SK-N-SH (cell line): Measurements from ENCODE around the gene TRIM67. TPM values are rescaled to one million over a fixed set of nuclear protein-coding genes. Genes with fewer than 3 reads are reported as not detected.

Source experiments
- CTCF ChIA-PET: fragments of 300-600, 350-600 bp; formaldehyde crosslinking; extraction: SDS; loops from one replicate; lab custom pipeline; 2021; lab: Yijun Ruan, JAX
- POLR2A ChIA-PET: fragments of 350-600 bp; sonication (Branson Sonifier 250); formaldehyde crosslinking; extraction: SDS; loops from one replicate; lab custom pipeline; 2020; ENCODE audit warnings: antibody characterized with exemption, inconsistent platforms; lab: Yijun Ruan, JAX
- DNase-seq: peaks from one replicate; pipeline ENCODE4 v3.0.0; 2012
- H2AFZ ChIP-seq: fragments of 200-600 bp; sonication (generic); 2 replicates; pipeline ENCODE4 v1.8.1; 2016; ENCODE audit warnings: antibody characterized with exemption, mild to moderate bottlenecking, low read depth
- H3F3A ChIP-seq: fragments of 200-600 bp; sonication (generic); replicated peaks from 2 replicates; pipeline ENCODE3; 2016; ENCODE audit warnings: antibody characterized with exemption, mild to moderate bottlenecking; ENCODE audit not compliant: insufficient read depth
- H3K27ac ChIP-seq, 2 experiments: fragments of 200-500 bp in 1 of 2; fragments of 200-600 bp in 1 of 2; sonication (Bioruptor generic) in 1 of 2; sonication (generic), shearing (Covaris generic) in 1 of 2; 2 replicates each; pipeline versions ENCODE4 v1.5.1 to v1.6.1; 2014 to 2016; ENCODE audit warnings: low read depth in 2 of 2, inconsistent platforms in 1 of 2, low read length in 1 of 2, mild to moderate bottlenecking in 1 of 2, mixed read lengths in 1 of 2
- H3K27me3 ChIP-seq: fragments of 200-600 bp; sonication (generic), shearing (Covaris generic); 2 replicates; pipeline ENCODE4 v1.6.1; 2016; ENCODE audit warnings: mixed run types; ENCODE audit not compliant: insufficient read depth
- H3K36me3 ChIP-seq, 2 experiments: fragments of 200-500 bp in 1 of 2; fragments of 200-600 bp in 1 of 2; sonication (Bioruptor generic) in 1 of 2; sonication (generic) in 1 of 2; replicated peaks in 1 of 2; 2 replicates each; pipeline versions ENCODE3 to v1.5.1; 2014 to 2016; ENCODE audit warnings: low read length in 1 of 2, mild to moderate bottlenecking in 1 of 2; ENCODE audit not compliant: insufficient read depth in 2 of 2, control insufficient read depth in 1 of 2
- H3K4me1 ChIP-seq, 2 experiments: fragments of 200-500 bp in 1 of 2; fragments of 200-600 bp in 1 of 2; sonication (Bioruptor generic) in 1 of 2; sonication (generic), shearing (Covaris generic) in 1 of 2; 2 replicates each; pipeline versions ENCODE4 v1.5.1 to v1.6.1; 2014 to 2016; ENCODE audit warnings: low read depth in 1 of 2, low read length in 1 of 2, mixed run types in 1 of 2; ENCODE audit not compliant: insufficient read depth in 2 of 2, control insufficient read depth in 1 of 2
- H3K4me2 ChIP-seq: fragments of 200-600 bp; sonication (generic), shearing (Covaris generic); 2 replicates; pipeline ENCODE4 v1.6.1; 2017; ENCODE audit warnings: mixed run types
- H3K4me3 ChIP-seq, 2 experiments: fragments of 200-500 bp in 1 of 2; fragments of 200-600 bp in 1 of 2; sonication (Bioruptor generic) in 1 of 2; sonication (generic), shearing (Covaris generic) in 1 of 2; 2 replicates each; pipeline versions ENCODE4 v1.5.1 to v1.8.1; 2014 to 2016; ENCODE audit warnings: low read depth in 2 of 2, inconsistent platforms in 1 of 2, low read length in 1 of 2, mild to moderate bottlenecking in 1 of 2, mixed read lengths in 1 of 2, moderate library complexity in 1 of 2
- H3K79me2 ChIP-seq: fragments of 200-600 bp; sonication (generic); 2 replicates; pipeline ENCODE4 v1.8.1; 2017; ENCODE audit warnings: mild to moderate bottlenecking; ENCODE audit not compliant: insufficient read depth
- H3K9ac ChIP-seq: fragments of 200-600 bp; sonication (generic); 2 replicates; pipeline ENCODE4 v1.6.1; 2017; ENCODE audit warnings: mixed run types
- H3K9me2 ChIP-seq: fragments of 200-600 bp; sonication (generic); 2 replicates; pipeline ENCODE4 v1.6.1; 2017; ENCODE audit warnings: mixed run types
- H3K9me3 ChIP-seq: fragments of 200-600 bp; sonication (generic); 2 replicates; pipeline ENCODE4 v1.6.1; 2017; ENCODE audit warnings: mixed run types, mild to moderate bottlenecking, moderate library complexity
- H4K20me1 ChIP-seq: fragments of 200-600 bp; sonication (generic); 2 replicates; pipeline ENCODE4 v1.6.1; 2017; ENCODE audit warnings: mild to moderate bottlenecking, mixed run types; ENCODE audit not compliant: insufficient read depth
- CHD2 ChIP-seq: fragments of 150-350 bp; IDR thresholded peaks from 2 replicates; pipeline ENCODE4 v1.6.1; 2018; ENCODE audit warnings: low read length; ENCODE audit not compliant: partially characterized antibody
- ELF1 ChIP-seq: IDR thresholded peaks from 2 replicates; pipeline ENCODE4 v1.4.0; 2012
- EP300 ChIP-seq, 2 experiments: IDR thresholded peaks; 2 replicates each; pipeline versions ENCODE4 v1.4.0 to v1.6.1; 2012; ENCODE audit warnings: borderline replicate concordance in 1 of 2, low read depth in 1 of 2, low read length in 1 of 2
- EZH2phosphoT487 ChIP-seq: fragments of 200-600 bp; sonication (generic); IDR thresholded peaks from 2 replicates; pipeline ENCODE4 v1.6.1; 2017; ENCODE audit warnings: low read depth, mixed run types, mild to moderate bottlenecking, antibody characterized with exemption, moderate library complexity, borderline replicate concordance
- FOXJ3 ChIP-seq: sonication (generic); formaldehyde crosslinking; IDR thresholded peaks from 2 replicates; pipeline ENCODE4 v1.5.1; 2020; ENCODE audit warnings: mild to moderate bottlenecking, missing genetic modification reagents
- FOXM1 ChIP-seq: IDR thresholded peaks from 2 replicates; pipeline ENCODE4 v1.4.0; 2012; ENCODE audit warnings: low read depth, mild to moderate bottlenecking
- JUND ChIP-seq: IDR thresholded peaks from 2 replicates; pipeline ENCODE4 v1.4.0; 2012
- MAX ChIP-seq: IDR thresholded peaks from 2 replicates; pipeline ENCODE4 v1.4.0; 2012; ENCODE audit warnings: low read depth
- MEF2A ChIP-seq: IDR thresholded peaks from 2 replicates; pipeline ENCODE4 v1.4.0; 2012; ENCODE audit warnings: low read depth, borderline replicate concordance
- RAD21 ChIP-seq: IDR thresholded peaks from 2 replicates; pipeline ENCODE4 v1.6.1; 2012; ENCODE audit warnings: mild to moderate bottlenecking, low read length
- REST ChIP-seq: IDR thresholded peaks from 2 replicates; pipeline ENCODE4 v1.6.1; 2012; ENCODE audit warnings: mild to moderate bottlenecking, low read depth, low read length, moderate library complexity
- RXRA ChIP-seq: IDR thresholded peaks from 2 replicates; pipeline ENCODE4 v1.4.0; 2012; ENCODE audit warnings: low read depth, mild to moderate bottlenecking, borderline replicate concordance
- SIN3A ChIP-seq: IDR thresholded peaks from 2 replicates; pipeline ENCODE4 v1.6.1; 2012; ENCODE audit warnings: low read depth, mild to moderate bottlenecking, low read length, moderate library complexity, borderline replicate concordance
- TEAD4 ChIP-seq: IDR thresholded peaks from 2 replicates; pipeline ENCODE4 v1.4.0; 2012; ENCODE audit warnings: mild to moderate bottlenecking, borderline replicate concordance; ENCODE audit not compliant: insufficient read depth
- YY1 ChIP-seq: IDR thresholded peaks from 2 replicates; pipeline ENCODE4 v1.4.0; 2012; ENCODE audit warnings: low read depth, mild to moderate bottlenecking
- WGBS: methylation state at CpG from one replicate; pipeline ENCODE4 v1.1.6; 2017; ENCODE audit warnings: low lambda C conversion rate; 5-methylcytosine and 5-hydroxymethylcytosine counted together
- polyA plus RNA-seq, 3 experiments: library from polyadenylated mRNA; depleted of rRNA; stranded (reverse); fragments of >200 nt; gene quantifications; 2 replicates each; pipeline ENCODE4 v1.2.3, GENCODE V29; 2012

The TRIM67 gene
- polyA plus RNA-seq, 1 of the 3 experiments (the other 2 are of a cell fraction), result not detected

GRCh38 chr1:231201375-231201978 is 39.6 kb downstream of the TRIM67 start:
- 78% methylated on average over 16 of the region's 16 CpGs for WGBS
- H3K9ac ChIP-seq, result no peak overlapping the region
- CTCF ChIA-PET, result interaction anchor here (1.1 kb wide), 1 partner anchor 10 kb away, joined by 4 read pairs; no protein-coding TSS in a partner anchor
- no peaks in the 10 kb centered on the region for H3F3A ChIP-seq
- POLR2A ChIA-PET, result no interaction called here
- no peaks in the 10 kb centered on the region for H3K36me3 ChIP-seq
- H3K4me1 ChIP-seq, result peaks cover 0 to 16% of the 10 kb centered on the region in 2 experiments; a peak in 1 of 4 replicates
- H4K20me1 ChIP-seq, result no peaks in the 10 kb centered on the region
- no peaks in the 10 kb centered on the region; the same call in 1 of the 2 replicates for H3K27me3 ChIP-seq
- H3K9me3 ChIP-seq, result no peaks in the 10 kb centered on the region
- no peak for DNase-seq
- no peak overlapping the region for H3K27ac ChIP-seq
- H3K79me2 ChIP-seq, result no peaks in the 10 kb centered on the region
- no peaks in the 10 kb centered on the region for H3K9me2 ChIP-seq
- H3K4me2 ChIP-seq, result no peak overlapping the region
- H3K4me3 ChIP-seq, result no peak overlapping the region
- no peak overlapping the region for H2AFZ ChIP-seq
- TF ChIP-seq EP300 (IDR thresholded peaks at IDR 0.05; ENCODE audit: borderline replicate concordance in 1 of 2, low read depth in 1 of 2, low read length in 1 of 2) (no peak), YY1 (no peak), MAX (no peak), CHD2 (no peak), ELF1 (no peak), RXRA (no peak), SIN3A (no peak), FOXM1 (no peak), MEF2A (no peak), FOXJ3 (CRISPR knock-in tag) (no peak), EZH2phosphoT487 (no peak), REST (no peak), JUND (no peak), TEAD4 (no peak), RAD21 (no peak)
